A673 (cell line): ENCODE measurements around the gene CEP83.

Experiments used
- EZH2 ChIP-seq: fragments of 200-600 bp; sonication (generic); IDR thresholded peaks from 2 replicates; pipeline ENCODE4 v1.6.1; 2017; ENCODE audit warnings: borderline replicate concordance, low read depth, mild to moderate bottlenecking, mixed read lengths, antibody characterized with exemption, low read length; ENCODE audit not compliant: poor library complexity, severe bottlenecking
- TF ChIP-seq, protein P1 (sequence below): fragments of 300-800, 200-600 bp; sonication (generic); conservative IDR thresholded peaks from 2 replicates; pipeline ENCODE4 v1.5.1; 2017; ENCODE audit warnings: low read depth, mild to moderate bottlenecking, antibody characterized with exemption, low read length, moderate library complexity, mixed read lengths

DNA sequence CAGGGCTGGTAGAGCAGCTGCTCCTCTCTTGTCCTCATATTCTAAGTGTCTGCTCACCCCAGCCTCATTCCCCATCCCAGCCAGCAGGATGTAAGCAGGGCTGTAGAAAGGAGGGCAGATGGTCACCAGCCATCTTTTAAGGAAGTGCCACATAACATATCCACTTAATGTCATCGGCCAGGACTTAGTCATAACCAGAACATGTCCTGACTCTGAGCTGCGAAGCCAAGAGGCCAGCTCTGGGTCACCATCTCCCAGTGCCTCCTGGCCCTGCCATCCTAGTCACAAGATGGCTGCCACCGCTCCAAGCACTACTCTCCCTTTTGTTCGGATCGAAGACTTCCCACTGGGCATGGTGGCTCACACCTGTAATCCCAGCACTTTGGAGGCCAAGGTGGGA is 187.4 kb downstream of the CEP83 start:
- TF ChIP-seq EZH2 = no peak
- TF ChIP-seq, protein P1, sequence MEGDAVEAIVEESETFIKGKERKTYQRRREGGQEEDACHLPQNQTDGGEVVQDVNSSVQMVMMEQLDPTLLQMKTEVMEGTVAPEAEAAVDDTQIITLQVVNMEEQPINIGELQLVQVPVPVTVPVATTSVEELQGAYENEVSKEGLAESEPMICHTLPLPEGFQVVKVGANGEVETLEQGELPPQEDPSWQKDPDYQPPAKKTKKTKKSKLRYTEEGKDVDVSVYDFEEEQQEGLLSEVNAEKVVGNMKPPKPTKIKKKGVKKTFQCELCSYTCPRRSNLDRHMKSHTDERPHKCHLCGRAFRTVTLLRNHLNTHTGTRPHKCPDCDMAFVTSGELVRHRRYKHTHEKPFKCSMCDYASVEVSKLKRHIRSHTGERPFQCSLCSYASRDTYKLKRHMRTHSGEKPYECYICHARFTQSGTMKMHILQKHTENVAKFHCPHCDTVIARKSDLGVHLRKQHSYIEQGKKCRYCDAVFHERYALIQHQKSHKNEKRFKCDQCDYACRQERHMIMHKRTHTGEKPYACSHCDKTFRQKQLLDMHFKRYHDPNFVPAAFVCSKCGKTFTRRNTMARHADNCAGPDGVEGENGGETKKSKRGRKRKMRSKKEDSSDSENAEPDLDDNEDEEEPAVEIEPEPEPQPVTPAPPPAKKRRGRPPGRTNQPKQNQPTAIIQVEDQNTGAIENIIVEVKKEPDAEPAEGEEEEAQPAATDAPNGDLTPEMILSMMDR = no peak
